Sciatic nerve (tissue), 2 donors: ENCODE measurements around the gene CASZ1. TPM values are rescaled to one million over a fixed set of nuclear protein-coding genes. Genes with fewer than 3 reads are reported as not detected.

Source experiments
- ATAC-seq: fragments of 200-7000 bp; cut with Tn5 transposase; one replicate; pipeline ENCODE4 v1.9.1; 2020; ENCODE audit warnings: mild to moderate bottlenecking, moderate library complexity
- DNase-seq: peaks from one replicate; pipeline ENCODE4 v3.0.0-alpha.2; 2020; ENCODE audit warnings: low spot score
- intact Hi-C: fragments of 100-400 bp; cut with DNase I; formaldehyde crosslinking; loops from one replicate; pipeline ENCODE4 v1.14.2; 2022
- total RNA-seq: library from RNA; stranded (reverse); fragmentation: NEBNext Ultra II Directional; extraction: Animal tissue kit (Norgen Biotek cat#: 25700); gene quantifications from one replicate; pipeline ENCODE4 v1.2.1, GENCODE V29; 2021
- donor health status: DM: no; HTN: no; CAD: no.
- donor health status: DM: no; HTN: no; CAD: no.

Gene CASZ1
- total RNA-seq, 1 donor from 2014 or later: 8.5 TPM

DNA sequence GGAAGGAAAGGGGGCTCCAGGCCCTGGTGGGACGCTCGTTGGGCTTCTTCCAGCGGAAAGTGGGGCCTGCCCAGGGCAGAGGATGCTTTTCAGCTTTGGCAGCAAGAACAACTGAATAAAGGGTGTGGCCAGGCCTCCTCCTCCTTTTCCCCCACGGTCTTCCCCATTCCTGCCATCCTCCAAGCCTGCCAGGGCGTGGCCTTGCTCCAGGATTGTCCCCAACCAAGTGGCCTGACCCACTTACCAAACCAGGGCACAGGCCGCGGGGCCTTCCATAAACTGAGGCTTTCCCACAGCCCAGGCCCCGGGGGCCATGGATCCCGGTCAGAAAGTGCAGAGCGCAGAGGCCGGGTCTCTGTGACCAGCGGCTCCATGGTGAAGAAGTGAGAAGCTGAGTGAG, 33.6 kb downstream of the CASZ1 start:
- ATAC-seq (no peak), DNase-seq (no peak)
- intact Hi-C loops: no loop called here

DNA sequence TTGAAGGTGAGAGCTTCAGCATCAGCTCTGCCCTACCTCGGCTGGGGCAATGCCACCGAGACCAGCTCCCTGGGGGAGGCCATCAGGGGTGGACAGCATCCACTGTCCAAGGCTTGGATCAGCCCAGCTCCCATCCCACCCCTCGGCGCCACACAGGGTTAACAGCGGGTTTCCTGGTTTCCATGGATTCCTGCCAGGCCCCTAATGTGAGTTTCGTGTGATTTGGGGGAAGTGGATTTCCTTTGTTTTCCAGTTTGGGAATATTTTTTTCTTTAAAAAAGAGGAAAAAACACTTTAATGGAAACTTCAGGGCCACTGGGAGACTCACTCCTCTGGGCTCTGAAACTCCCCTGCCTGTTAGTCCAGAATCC, 34.3 kb downstream of the CASZ1 start:
- no peak for ATAC-seq
- intact Hi-C loops: no loop called here
- no peak for DNase-seq

DNA sequence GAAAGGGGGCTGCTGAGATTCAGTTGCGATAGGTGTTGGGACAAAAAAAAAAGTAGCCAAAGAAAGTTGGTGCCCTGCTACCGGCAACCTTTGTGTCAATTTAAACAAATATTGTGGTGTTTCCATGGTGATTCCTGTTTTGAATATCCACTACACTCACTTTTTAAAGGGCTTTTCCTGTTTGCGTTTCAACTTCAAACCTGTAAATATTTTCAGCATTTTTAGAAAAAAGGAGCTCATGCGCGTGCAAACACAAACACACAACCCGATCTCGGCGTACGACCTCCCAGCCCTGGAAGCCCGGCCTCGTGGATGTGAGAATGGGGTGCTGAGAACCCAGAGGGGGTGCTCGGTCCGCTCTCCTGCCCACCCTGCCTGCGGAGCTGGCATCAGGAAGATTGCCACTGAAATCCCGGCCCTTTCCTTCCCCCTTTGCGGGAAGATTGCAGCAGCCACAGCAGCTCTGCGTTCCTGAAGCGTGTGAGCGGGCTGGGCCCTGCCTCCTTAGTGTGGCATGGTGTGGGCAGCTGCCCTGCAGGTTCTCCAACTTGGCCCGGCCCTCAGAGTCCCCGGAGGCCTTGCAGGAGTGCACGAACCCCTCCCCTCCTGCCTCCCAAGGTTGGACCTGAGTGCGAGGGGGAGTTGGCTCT, 34.8 kb downstream of the CASZ1 start:
- intact Hi-C loops: no loop called here
- peak; percentile 18 for ATAC-seq
- no peak for DNase-seq

DNA sequence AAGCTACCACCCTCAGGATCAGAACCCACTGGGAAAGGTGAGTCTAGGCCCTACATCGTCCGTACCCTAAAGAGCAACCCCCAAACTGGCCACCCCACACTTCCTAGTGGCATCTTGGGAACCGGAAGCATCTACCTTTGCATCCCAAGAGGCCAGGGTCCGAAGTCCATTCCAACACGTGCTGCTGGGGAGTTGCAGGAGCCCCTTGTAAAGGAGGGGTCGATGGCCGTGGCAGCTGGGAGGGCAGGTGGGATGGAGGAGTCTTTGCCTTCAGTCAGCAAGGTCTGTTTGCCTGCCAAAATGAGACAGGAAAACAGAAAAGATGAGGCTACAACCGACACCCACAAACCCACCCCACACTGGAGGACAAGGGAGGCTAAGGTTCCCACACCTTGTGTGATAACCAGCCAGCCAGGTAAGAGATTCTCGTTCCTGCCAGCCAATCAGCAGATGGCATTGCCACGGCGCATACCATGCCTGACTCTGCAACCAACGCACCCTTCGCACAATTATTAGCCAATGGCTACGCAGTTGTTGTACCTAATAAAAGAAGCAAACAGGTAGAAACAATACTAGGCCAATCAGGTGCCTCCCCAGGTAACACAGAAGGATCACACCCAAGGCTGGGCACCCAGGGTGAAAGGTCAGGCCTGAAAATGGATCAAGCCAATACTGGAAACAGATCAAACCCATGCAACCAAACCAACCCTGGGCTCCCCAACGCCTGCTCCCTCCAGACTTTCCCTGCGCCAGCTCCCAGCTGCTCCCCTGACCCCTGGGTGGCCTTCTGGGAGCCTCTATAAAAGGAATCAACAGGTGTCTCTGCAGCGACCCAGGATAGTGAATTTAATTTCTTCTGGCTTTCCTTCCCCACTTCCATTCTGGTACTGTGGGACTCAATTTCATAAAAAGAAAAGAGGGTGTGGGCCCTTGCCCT, 35.6 kb downstream of the CASZ1 start:
- intact Hi-C loops: no loop called here
- ATAC-seq (no peak), DNase-seq (no peak)

DNA sequence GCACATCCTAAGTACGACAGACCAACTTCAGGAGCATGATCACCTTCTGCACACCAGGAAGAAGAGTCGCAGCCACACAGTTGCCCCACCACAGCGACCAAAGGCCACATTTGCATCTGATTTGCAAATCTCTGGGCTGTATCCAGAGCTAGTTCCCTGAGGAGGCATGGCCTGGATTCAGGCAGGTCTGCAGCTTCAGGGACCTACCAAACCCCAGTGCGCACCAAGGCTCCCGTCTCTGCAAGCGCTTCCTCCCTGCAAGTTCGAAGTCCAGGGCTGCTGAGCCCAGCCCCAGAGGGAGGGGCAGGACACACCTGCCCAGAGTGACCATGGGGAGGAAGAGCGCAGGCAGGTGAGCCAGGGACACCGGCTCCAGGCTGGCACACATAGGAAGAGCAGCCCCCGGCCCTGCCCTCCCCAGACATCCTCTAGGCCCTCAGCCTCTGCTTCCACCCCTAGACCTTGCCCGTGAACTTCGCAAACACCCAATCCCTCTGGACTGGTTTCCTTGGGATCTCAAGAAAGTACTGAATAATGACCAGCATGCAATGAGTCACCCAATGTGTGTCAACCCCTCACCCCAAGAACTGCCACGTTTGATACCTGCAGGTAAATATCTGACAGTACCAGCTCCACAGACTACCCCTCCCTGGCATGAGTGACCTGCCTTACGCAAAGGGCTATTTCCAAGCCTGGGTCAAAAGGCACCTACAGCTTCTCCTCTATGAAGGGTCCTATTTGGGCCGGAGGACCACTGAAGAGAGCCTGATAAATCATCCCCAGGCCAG, 36.8 kb downstream of the CASZ1 start:
- no peak for DNase-seq
- no peak for ATAC-seq
- intact Hi-C loops: no loop called here

DNA sequence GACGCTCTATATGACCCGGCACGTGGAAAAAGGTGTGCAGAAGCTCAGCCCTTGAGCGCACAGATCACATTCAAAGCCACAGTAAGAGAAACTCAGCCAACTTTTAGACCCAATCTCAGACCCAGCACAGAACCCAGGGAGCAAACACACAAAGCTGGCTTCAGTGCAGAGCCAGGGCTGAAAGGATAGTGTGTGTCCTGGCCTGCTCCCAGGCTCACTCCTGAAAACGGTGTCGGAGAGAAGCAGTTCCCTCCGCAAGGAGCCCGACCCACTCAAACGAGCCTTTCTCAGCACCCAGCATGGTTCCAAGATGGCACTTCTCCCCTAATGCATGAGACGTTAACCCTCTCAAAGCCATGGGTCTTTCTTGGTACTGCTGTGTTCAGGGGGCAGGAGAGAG, 39.6 kb downstream of the CASZ1 start:
- intact Hi-C loops: no loop called here
- no peak for ATAC-seq
- DNase-seq: no peak

DNA sequence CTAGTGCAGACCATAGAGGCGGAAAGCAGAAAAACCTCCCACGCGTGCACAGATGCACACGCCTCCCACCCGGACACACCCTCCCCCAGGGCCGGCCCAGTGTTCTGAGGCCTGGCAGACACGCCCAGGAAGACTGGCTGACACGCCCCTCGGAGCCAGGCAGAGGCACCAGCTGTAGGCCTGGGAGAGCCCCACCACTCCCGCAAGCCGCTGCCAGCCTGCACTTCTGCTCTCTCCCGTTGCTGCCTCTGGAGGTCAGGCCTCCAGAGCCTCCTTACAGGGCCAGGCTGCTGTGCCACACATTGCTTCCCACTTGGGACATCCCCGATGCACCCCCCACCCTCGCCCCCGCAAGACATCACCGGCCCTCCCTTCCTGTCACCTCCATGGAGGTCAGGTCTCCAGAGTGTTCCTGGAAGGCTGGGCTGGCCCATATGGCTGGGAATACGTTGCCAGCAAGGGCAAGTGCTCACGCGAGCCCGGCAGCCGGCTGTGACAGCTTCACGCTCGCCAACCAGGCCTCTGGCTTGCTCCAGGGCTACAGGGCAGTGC, 40.4 kb downstream of the CASZ1 start:
- DNase-seq (no peak), ATAC-seq (peak; percentile 86)
- intact Hi-C loops: no loop called here

DNA sequence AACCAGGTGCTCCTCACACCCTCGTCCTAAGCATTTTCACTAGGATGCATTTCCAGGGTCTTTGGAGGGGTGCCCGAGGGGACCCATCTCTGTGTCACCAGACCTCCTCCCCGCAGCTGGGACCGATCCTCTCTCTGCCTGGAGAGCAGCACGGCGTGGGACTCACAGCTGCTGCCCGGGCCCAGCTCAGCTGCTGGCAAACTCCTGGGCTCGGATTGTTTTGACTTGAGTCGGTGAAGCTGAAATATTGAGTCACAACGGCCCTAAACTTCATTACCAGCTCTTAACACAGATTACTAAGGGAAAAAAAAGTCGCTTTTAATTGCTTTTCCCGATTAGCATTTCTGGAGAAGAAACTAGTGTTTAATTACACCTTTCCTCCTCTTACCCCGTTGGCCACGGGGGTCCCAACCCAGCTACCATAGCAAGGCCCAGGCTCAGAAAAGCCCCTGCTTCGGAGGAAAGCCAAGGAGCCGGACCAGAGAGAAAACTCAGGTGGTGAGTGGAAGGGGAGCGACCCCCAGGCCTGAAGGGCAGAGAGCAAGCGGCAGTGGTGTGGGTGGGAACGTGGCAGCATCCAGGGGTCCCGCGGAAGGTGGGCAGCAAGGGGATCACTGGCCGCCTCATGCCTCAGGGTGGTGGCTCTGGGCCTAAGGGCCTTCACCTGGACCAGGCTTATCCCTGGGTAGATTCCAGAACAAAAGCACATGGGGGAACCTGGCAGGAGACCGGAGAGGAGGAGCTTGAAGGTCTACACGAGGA, 41.7 kb downstream of the CASZ1 start:
- DNase-seq: no peak
- intact Hi-C loops: no loop called here
- ATAC-seq: no peak

DNA sequence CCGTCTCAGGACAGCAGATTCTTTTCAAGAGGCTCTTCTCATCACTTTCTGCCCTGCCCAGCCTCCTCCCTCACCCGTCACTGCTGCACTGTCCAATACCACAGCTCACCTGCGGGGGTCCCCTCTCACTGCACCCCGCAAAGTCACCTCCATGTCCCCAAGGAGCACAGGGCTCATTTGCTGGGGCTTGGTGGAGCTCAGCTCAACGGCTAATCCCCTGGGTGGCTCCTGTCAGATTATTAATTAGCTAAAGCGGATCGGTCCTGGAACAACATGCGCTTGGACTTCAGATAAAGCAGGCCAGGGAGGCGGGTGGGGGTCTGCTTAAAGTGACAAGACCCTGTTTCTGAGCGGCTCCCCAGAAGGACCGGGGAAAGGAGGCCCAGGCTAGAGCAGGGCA, 43.1 kb downstream of the CASZ1 start:
- no peak for ATAC-seq
- no peak for DNase-seq
- intact Hi-C loops: no loop called here

DNA sequence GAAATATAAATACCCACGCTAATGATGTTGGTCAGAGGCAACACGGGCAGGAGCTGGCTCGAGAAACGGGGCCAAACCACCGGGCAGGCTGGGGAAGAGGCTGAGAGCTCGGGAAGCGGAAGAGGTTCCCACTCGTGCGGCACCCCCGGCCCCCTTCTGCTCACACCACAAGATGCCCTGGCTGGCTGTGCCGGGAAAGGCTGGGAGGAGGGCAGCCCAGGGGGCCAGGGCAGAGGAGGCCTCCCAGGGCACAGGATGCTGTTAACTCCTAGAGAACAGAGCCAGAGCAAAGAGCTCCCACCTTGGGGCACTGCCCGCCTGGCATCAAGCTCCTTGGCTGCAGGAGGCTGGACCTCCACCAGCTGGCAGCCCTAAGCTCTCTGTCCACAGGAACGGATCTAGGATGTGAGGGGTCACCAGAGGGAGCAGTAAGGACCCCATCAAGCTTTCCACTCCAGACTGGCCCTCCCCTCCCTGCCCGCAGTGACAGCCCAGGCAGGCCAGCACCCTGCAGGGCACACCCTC, 44.8 kb downstream of the CASZ1 start:
- DNase-seq: no peak
- intact Hi-C loops: no loop called here
- no peak for ATAC-seq

DNA sequence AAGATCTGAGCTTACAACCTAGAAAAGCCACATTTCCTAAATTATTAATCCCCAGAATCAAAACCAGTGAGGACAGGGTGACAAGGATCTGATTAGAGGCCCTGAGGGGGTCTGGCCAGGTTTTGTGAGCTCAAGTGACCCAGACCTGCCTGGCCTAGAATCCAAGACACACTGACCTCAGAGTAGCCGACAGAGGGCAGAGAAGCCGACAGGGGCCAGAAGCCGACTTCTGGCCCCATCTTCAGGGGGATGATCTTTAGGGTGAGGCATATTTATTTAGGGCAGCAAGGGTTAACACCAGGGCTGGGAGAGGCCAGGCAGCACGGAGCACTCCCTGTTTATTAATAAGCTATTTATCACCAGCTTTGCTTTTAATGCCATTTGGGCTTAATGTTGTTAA, 45.3 kb downstream of the CASZ1 start:
- ATAC-seq: no peak
- no peak for DNase-seq
- intact Hi-C loops: no loop called here

DNA sequence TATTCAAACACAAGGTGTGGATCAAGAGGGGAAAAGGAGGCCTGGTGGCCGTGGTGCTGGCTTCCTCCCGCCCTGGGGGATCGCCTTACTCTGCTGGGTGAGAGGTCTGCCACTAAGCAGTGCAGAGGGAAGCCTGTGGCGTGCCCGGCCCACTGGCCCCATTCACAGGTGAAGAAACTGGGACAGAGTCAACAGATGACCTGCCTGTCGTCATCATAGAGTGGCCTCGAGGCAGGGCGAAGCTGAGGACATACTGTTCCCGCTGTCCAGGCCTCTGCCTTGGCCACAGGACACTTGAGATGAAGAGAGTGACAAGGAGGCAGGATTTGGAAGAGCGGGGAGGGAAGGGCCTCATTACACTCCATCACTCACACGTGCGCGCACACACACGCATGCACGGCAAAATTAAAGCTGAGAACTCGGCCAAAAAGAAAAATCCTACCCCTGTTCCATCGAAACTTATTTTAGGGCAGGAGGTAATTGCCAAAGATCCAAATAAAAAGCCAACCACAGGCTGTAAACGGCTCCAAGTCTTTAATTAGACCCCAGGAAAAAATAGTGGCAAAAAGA, 50.5 kb downstream of the CASZ1 start:
- intact Hi-C loops: no loop called here
- DNase-seq (no peak), ATAC-seq (no peak)

DNA sequence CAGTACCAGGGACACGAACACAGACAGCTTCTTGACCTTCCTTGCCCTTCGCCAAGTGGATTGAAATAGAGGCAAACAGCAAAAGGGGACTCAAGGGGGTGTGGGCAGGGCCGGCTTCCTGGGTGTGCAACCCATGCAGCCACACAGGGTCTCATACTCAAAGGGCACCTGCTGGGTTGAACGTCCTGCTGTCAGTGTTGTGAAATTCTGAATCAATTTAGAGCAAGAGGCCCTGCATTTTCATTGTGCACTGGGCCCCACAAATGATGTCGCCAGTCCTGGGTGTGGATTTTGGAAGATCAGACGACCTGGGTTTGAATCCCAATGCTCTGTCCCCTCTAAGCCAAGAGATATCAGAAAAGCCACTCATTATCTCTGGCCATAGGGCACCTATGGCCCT, 51.1 kb downstream of the CASZ1 start:
- ATAC-seq (no peak), DNase-seq (no peak)
- intact Hi-C loops: no loop called here

DNA sequence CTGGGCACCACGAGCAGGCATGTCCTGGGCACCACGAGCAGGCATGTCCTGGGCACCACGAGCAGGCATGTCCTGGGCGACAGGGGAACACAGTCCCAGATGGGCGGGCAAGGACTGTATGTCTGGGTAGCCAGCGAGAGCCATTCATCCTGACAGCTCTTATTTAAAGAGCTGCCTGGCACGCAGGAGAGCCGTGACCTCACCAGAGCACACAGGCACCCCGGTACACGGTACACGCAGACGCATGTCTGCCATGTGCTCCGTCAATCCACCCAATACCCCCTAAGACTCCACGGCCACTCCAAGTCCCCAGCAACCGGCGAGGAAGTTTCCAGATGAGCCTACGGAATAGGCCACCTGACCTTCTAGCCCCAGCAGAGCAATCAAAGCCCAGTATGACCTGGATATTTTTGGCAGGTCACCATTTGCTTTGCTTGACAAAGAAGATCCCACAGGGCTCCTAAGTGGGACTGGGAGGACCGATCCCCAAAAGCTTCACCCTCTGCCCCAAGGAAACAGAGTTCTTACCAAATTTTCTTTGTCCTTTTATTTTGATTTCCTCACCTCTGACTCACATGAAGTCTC, 51.7 kb downstream of the CASZ1 start:
- intact Hi-C loops: no loop called here
- DNase-seq: no peak
- no peak for ATAC-seq

DNA sequence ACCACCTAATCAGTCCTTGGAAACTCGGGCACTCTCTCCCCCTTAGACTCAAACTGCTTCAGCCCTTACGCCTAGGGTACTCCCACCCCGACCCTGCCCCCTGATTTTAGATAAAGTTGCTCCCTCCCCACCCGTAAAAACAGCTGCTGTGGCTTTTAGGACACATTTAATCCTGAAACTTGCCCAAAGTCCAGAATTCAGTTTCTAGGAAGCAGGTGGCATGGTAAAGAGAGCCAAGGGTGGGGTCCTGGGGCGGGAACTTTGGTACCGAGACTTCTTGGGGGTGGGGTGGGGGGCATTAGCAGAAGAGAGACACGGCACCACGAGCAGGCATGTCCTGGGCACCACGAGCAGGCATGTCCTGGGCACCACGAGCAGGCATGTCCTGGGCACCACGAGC, 52.4 kb downstream of the CASZ1 start:
- intact Hi-C loops: no loop called here
- ATAC-seq (no peak), DNase-seq (no peak)

DNA sequence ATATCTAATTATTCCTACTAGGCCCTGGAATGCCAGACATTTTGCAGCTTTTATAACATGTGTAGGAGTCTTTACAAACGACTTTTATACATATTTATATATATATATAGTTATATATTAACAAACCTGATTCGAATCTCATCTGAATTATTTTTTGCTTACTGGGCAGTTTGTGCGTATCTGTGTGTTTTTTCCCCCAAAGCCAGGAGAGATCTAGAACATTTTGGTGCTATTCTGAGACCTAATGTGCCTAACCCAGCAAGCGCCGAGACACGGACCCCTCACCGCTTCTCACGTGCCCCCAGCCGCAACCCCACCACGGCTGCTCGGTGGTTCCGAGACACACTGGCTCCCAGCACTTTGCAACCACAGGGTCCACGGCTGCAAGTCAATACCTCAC, 54.8 kb downstream of the CASZ1 start:
- DNase-seq: no peak
- intact Hi-C loops: no loop called here
- no peak for ATAC-seq

DNA sequence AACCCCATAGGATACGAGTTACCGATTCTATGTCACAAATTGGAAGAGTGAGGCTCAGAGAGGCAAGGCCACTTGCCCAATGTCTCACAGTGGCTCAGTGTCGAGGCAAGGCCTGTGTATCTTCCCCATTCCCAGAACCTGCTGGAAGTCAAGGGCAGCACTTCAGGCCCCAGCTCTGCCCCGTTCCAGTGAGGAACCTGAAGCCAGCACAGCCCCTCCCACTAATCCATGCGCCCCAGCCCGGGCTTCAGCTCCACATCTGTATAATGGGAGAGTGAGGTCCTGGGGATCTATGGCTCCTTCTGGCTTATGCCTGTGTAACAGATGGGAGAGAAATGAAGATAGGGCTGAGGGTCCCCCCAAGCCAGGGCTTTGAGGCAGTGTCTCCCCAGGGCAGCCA, 56.3 kb downstream of the CASZ1 start:
- intact Hi-C loops: no loop called here
- ATAC-seq: no peak
- no peak for DNase-seq

DNA sequence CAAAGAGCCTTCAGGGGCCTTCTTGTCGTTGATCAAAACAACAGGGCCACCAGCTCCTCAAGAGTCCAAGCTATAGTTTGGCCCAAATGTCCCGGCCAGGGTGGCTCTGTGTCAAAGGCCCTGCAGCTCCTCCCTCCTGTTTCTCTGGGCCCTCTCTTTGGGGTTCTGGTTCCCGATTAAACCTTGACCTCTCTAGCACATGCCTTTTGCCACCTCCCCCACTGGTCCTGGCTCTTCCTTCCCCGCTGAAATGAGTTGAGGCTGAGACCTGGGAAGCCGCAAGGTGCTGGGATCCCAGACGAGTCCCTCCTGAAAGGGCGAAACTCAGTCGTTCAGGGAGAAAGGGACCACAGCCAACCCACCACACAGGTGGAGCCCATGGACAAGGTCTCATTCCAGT, 56.9 kb downstream of the CASZ1 start:
- intact Hi-C loops: no loop called here
- ATAC-seq: no peak
- DNase-seq: no peak
